H1 (cell line): ENCODE results near the gene SORCS3. TPM values are rescaled to one million over a fixed set of nuclear protein-coding genes. Genes with fewer than 3 reads are reported as not detected.

Experiments
- EP300 ChIP-seq, 2 experiments: IDR thresholded peaks; 1 replicate in 1 of 2; 2 replicates in 1 of 2; pipeline ENCODE4 v1.6.1; 2011 to 2012; ENCODE audit warnings: low read depth in 2 of 2, low read length in 2 of 2, mild to moderate bottlenecking in 2 of 2, borderline replicate concordance in 1 of 2, inconsistent platforms in 1 of 2, moderate library complexity in 1 of 2
- JUN ChIP-seq: IDR thresholded peaks from 2 replicates; pipeline ENCODE4 v1.6.1; 2011; ENCODE audit warnings: low read depth, mild to moderate bottlenecking, improper control_type of control experiment, low read length
- polyA plus RNA-seq, 7 experiments: library from polyadenylated mRNA; depleted of rRNA in 3 of 7; stranded (reverse) in 5 of 7; unstranded in 2 of 7; fragments of >200 nt in 5 of 7; fragments of 200-250 nt in 2 of 7; gene quantifications; 1 replicate in 5 of 7; 2 replicates in 1 of 7; 4 replicates in 1 of 7; pipeline versions ENCODE4 v1.2.1 to v1.2.3, GENCODE V29; 2011 to 2013; ENCODE audit warnings: missing spikeins in 2 of 7, mixed read lengths in 2 of 7
- total RNA-seq: library from RNA; stranded (reverse); fragmentation: NEBNext Ultra II Directional; extraction: Animal tissue kit (Norgen Biotek cat#: 25700); gene quantifications from 2 replicates; pipeline ENCODE4 v1.2.1, GENCODE V29; 2021
- TF ChIP-seq, protein P1 (sequence below): IDR thresholded peaks from 2 replicates; pipeline ENCODE4 v1.6.1; 2012; ENCODE audit warnings: low read length, inconsistent platforms

Gene SORCS3
- total and polyA plus RNA-seq, 2 of the 8 experiments (the other 6 are each of a cell fraction or from before 2014, with no cell fraction given), result 0.26 to 0.88 TPM

DNA sequence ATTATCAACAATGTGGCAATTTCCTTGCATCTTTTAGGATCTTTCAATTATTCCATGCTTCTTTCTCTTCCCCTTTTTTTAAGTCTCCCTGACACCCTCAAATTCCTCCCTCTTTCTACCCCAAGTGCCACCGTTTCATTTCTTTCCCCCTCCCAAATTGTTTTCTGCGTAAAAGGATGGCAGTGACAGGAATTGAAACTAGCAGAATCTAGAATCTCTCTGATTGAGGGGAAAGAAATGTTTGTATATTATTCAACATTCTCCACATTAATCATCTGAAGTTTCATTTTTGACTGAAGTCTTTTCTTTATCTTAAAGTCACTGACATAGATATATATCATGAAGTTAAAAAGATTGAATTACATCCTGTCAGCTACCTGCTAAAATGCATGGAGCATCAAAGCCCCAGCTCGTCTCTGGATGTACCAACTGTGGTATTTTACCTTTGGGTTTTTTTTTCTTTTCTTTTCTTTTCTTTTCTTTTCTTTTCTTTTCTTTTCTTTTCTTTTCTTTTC lies 633.5 kb downstream of the SORCS3 start (continued):
- TF ChIP-seq, protein P1, sequence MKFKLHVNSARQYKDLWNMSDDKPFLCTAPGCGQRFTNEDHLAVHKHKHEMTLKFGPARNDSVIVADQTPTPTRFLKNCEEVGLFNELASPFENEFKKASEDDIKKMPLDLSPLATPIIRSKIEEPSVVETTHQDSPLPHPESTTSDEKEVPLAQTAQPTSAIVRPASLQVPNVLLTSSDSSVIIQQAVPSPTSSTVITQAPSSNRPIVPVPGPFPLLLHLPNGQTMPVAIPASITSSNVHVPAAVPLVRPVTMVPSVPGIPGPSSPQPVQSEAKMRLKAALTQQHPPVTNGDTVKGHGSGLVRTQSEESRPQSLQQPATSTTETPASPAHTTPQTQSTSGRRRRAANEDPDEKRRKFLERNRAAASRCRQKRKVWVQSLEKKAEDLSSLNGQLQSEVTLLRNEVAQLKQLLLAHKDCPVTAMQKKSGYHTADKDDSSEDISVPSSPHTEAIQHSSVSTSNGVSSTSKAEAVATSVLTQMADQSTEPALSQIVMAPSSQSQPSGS, result no peak
- no peak for TF ChIP-seq EP300 (IDR thresholded peaks at IDR 0.05; ENCODE audit: borderline replicate concordance in 1 of 2, low read depth in 2 of 2, low read length in 2 of 2)
- no peak for TF ChIP-seq JUN
